ENCODE measurements around the gene NDUFB7. TPM values are rescaled to one million over a fixed set of nuclear protein-coding genes. Genes with fewer than 3 reads are reported as not detected.
"Not testable (repeated sequence)": the region's sequence is repeated elsewhere in the genome, so short reads cannot be mapped to it uniquely, and the experiment has no call there.

The NDUFB7 gene
- total and polyA plus RNA-seq, 2 of the 8 experiments (the other 6 are each of a cell fraction or from before 2014, with no cell fraction given) = 151 to 740 TPM

DNA sequence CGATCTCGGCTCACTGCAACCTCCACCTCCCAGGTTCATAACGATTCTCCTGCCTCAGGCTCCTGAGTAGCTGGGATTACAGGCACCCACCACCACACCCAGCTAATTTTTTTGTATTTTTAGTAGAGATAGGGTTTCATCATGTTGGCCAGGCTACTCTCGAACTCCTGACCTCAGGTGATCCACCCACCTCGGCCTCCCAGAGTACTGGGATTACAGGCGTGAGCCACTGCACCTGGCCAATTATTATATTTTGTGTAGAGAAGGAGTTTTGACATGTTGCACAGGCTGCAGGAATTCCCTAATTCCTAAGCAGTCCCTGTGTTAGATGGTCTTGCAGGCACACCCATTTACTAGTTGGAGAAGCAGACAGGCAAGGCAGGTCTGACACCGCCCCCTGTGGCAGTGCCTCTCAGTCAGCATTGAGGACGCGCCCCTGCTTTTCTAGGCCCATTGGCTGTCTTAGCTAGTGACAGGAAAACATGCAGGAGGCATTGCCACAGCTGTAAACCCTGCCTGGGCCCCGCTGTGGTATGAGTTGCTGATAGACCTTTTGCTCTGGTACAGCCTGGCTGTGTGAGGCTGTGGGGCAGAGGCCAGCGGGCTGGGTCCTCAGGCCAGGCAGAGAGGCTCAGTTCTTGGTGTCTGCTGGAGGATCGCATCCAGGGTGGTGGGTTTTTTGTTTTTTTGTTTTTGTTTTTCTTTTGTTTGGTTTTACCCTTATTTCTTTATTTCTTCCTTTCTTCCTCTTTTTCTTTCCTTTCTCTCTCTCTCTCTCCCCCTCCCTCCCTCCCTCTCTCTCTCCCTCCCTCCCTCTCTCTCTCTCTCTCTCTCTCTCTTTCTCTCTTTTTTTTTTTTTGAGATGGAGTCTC is 20.5 kb downstream of the NDUFB7 start:
- not testable (repeated sequence) for H3K18ac ChIP-seq (ENCODE audit: extremely low read depth, low read length); H3K27ac ChIP-seq (ENCODE audit: low read depth, low read length); H3K23me2 ChIP-seq (ENCODE audit: low read depth, low read length); H2BK20ac ChIP-seq (ENCODE audit: low read length); H3K9ac ChIP-seq (replicated peaks in 1 of 4; ENCODE audit: extremely low read depth in 1 of 4, low read depth in 3 of 4, low read length in 3 of 4); H3K27me3 ChIP-seq (replicated peaks in 1 of 4; ENCODE audit: control insufficient read depth in 3 of 4, extremely low read depth in 1 of 4, insufficient read depth in 3 of 4, low read length in 3 of 4); H4K91ac ChIP-seq (replicated peaks; ENCODE audit: insufficient read length, low read length); H2AFZ ChIP-seq (ENCODE audit: low read length); H3K14ac ChIP-seq (ENCODE audit: insufficient read length); H3K79me2 ChIP-seq (ENCODE audit: control insufficient read depth in 1 of 2, insufficient read depth in 2 of 2, low read length in 2 of 2); FAIRE-seq; H3K23ac ChIP-seq (ENCODE audit: insufficient read length); H2BK12ac ChIP-seq (ENCODE audit: low read depth, low read length); H4K5ac ChIP-seq (ENCODE audit: insufficient read length, low read depth, low read length); H3K4me2 ChIP-seq (ENCODE audit: insufficient read depth in 1 of 2, low read depth in 2 of 2, low read length in 2 of 2); H2BK15ac ChIP-seq (ENCODE audit: low read length); H2AK5ac ChIP-seq (ENCODE audit: low read depth, low read length); H3K9me3 ChIP-seq (ENCODE audit: insufficient read depth in 2 of 2, low read depth in 1 of 2, low read length in 1 of 2); H3K56ac ChIP-seq (replicated peaks; ENCODE audit: insufficient read length, low read depth, low read length); H2BK120ac ChIP-seq (replicated peaks; ENCODE audit: low read depth, low read length); H4K8ac ChIP-seq (ENCODE audit: extremely low read depth, insufficient read depth, low read length); H2BK5ac ChIP-seq (ENCODE audit: low read depth, low read length); H3K4me3 ChIP-seq (ENCODE audit: extremely low read depth in 1 of 4, insufficient read depth in 2 of 4, low read depth in 3 of 4, low read length in 4 of 4); H3K36me3 ChIP-seq (ENCODE audit: control insufficient read depth in 2 of 4, insufficient read depth in 4 of 4, low read length in 3 of 4); H3K4ac ChIP-seq (replicated peaks; ENCODE audit: insufficient read length, low read depth, low read length); H3K4me1 ChIP-seq (replicated peaks in 1 of 4; ENCODE audit: control insufficient read depth in 3 of 4, insufficient read depth in 4 of 4, low read length in 3 of 4)
- 79% methylated on average over 12 of the region's 12 CpGs; no CpG with 5 or more reads in 1 of the 2 experiments for WGBS, 2 experiments (ENCODE audit: extremely low coverage in 1 of 2, insufficient coverage in 1 of 2, insufficient read length in 1 of 2, insufficient replicate concordance in 2 of 2, low coverage in 1 of 2, low lambda C conversion rate in 2 of 2, missing lambda C conversion rate in 1 of 2)
- ChIA-PET POLR2A (ENCODE audit: partially characterized antibody) (interaction anchor here (0.8 to 1.5 kb wide), 2 partner anchors 12 to 16 kb away, joined by 4 to 5 read pairs; no protein-coding TSS in a partner anchor), CTCF (ENCODE audit: partially characterized antibody) (interaction anchor here (0.7 to 2.1 kb wide), 13 partner anchors 11 to 95 kb away, joined by 3 to 10 read pairs (median 4); no protein-coding TSS in a partner anchor)
- DNase-seq (ENCODE audit: low read depth in 1 of 2, low spot score in 2 of 2) = peak in 1 of 2 experiments; percentile 74
- peaks cover 12% of the 10 kb centered on the region for H3K79me1 ChIP-seq (ENCODE audit: low read depth, low read length)
- TF ChIP-seq SIN3A (conservative IDR thresholded peaks at IDR 0.05 in 1 of 2, IDR thresholded peaks at IDR 0.05 in 1 of 2; ENCODE audit: low read depth in 1 of 2, low read length in 2 of 2) (peak; percentile 59 to 76; a peak in 1 of 4 replicates), SAP30 (IDR thresholded peaks at IDR 0.05; ENCODE audit: insufficient read depth, insufficient replicate concordance, low read length) (peak; percentile 38), RAD21 (IDR thresholded peaks at IDR 0.05 in 1 of 2, conservative IDR thresholded peaks at IDR 0.05 in 1 of 2; ENCODE audit: low read depth in 2 of 2, low read length in 2 of 2) (peak; percentile 40 to 60; a peak in 3 of 4 replicates)
- TF ChIP-seq, protein P1, sequence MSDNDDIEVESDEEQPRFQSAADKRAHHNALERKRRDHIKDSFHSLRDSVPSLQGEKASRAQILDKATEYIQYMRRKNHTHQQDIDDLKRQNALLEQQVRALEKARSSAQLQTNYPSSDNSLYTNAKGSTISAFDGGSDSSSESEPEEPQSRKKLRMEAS (IDR thresholded peaks at IDR 0.05) = peak; percentile 28; the same call in 1 of the 2 replicates
- TF ChIP-seq, protein P2, sequence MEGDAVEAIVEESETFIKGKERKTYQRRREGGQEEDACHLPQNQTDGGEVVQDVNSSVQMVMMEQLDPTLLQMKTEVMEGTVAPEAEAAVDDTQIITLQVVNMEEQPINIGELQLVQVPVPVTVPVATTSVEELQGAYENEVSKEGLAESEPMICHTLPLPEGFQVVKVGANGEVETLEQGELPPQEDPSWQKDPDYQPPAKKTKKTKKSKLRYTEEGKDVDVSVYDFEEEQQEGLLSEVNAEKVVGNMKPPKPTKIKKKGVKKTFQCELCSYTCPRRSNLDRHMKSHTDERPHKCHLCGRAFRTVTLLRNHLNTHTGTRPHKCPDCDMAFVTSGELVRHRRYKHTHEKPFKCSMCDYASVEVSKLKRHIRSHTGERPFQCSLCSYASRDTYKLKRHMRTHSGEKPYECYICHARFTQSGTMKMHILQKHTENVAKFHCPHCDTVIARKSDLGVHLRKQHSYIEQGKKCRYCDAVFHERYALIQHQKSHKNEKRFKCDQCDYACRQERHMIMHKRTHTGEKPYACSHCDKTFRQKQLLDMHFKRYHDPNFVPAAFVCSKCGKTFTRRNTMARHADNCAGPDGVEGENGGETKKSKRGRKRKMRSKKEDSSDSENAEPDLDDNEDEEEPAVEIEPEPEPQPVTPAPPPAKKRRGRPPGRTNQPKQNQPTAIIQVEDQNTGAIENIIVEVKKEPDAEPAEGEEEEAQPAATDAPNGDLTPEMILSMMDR (IDR thresholded peaks at IDR 0.05; ENCODE audit: control extremely low read depth in 1 of 3, insufficient read depth in 1 of 3, low read depth in 1 of 3, low read length in 3 of 3) = peak; percentile 47 to 83 (median 74)
- H4K20me1 ChIP-seq (replicated peaks in 1 of 2; ENCODE audit: control insufficient read depth in 1 of 2, insufficient read depth in 2 of 2, low read length in 2 of 2) = peaks cover 3 to 11% of the 10 kb centered on the region in 2 experiments

All from H1 (cell line).